ENCODE data around the gene LAD1.

The LAD1 gene

GRCh38 chr1:201422026-201422425, 22.9 kb upstream of the LAD1 start:
- DNase-seq = no peak
- H3K14ac ChIP-seq (ENCODE audit: low read length) = no peak overlapping the region
- H2BK5ac ChIP-seq (ENCODE audit: low read depth, low read length, poor library complexity) = no peak overlapping the region
- H3K27ac ChIP-seq (ENCODE audit: low read depth, low read length) = no peak overlapping the region
- no peak overlapping the region for H2AK5ac ChIP-seq (ENCODE audit: low read length)
- peaks cover 4% of the 10 kb centered on the region for H3K9me3 ChIP-seq (ENCODE audit: insufficient read depth, low read depth, low read length)
- no peak overlapping the region for H4K91ac ChIP-seq (ENCODE audit: low read depth, low read length)
- no peak overlapping the region for H3K18ac ChIP-seq (ENCODE audit: low read length)
- no peak overlapping the region for H3K4ac ChIP-seq (ENCODE audit: low read depth, low read length)
- H3K4me3 ChIP-seq (ENCODE audit: low read depth, low read length) = no peak overlapping the region
- no peak overlapping the region for H2BK12ac ChIP-seq (ENCODE audit: low read length)
- no peak overlapping the region for H3K9ac ChIP-seq (ENCODE audit: low read length)
- no CpG with 5 or more reads among the region's 3 CpGs for WGBS (ENCODE audit: extremely low coverage, insufficient coverage, insufficient read length)
- no peak overlapping the region for H3K4me2 ChIP-seq (ENCODE audit: low read length)
- no peak overlapping the region for H2AFZ ChIP-seq (ENCODE audit: insufficient read depth, low read length, poor library complexity)
- peaks cover 14 to 17% of the 10 kb centered on the region in 2 experiments for H3K4me1 ChIP-seq (ENCODE audit: control insufficient read depth in 1 of 2, insufficient read depth in 2 of 2, low read length in 2 of 2)
- no peak overlapping the region for H2BK120ac ChIP-seq (ENCODE audit: insufficient read depth, low read length, poor library complexity)
- no peak overlapping the region for H4K8ac ChIP-seq (ENCODE audit: low read depth, low read length)
- peaks cover 3% of the 10 kb centered on the region for H3K79me1 ChIP-seq (ENCODE audit: low read length)
- no peak overlapping the region for H3K23ac ChIP-seq (ENCODE audit: low read length)
- no peaks in the 10 kb centered on the region for H3K27me3 ChIP-seq (ENCODE audit: insufficient read depth, low read length)
- no peak overlapping the region for H4K12ac ChIP-seq (ENCODE audit: low read depth, low read length)
- H3K79me2 ChIP-seq (ENCODE audit: control insufficient read depth, insufficient read depth, low read length, poor library complexity) = peaks cover 3% of the 10 kb centered on the region
- H3K36me3 ChIP-seq (ENCODE audit: control insufficient read depth in 1 of 2, insufficient read depth in 2 of 2, low read length in 2 of 2) = no peaks in the 10 kb centered on the region

GRCh38 chr1:201421041-201421440, 21.9 kb upstream of the LAD1 start:
- no peaks in the 10 kb centered on the region for H3K36me3 ChIP-seq (ENCODE audit: control insufficient read depth in 1 of 2, insufficient read depth in 2 of 2, low read length in 2 of 2)
- peaks cover 4% of the 10 kb centered on the region for H3K9me3 ChIP-seq (ENCODE audit: insufficient read depth, low read depth, low read length)
- H2AK5ac ChIP-seq (ENCODE audit: low read length) = no peak overlapping the region
- no peak overlapping the region for H3K4ac ChIP-seq (ENCODE audit: low read depth, low read length)
- H4K12ac ChIP-seq (ENCODE audit: low read depth, low read length) = no peak overlapping the region
- no peak overlapping the region for H3K23ac ChIP-seq (ENCODE audit: low read length)
- no peak overlapping the region for H3K27ac ChIP-seq (ENCODE audit: low read depth, low read length)
- H3K79me1 ChIP-seq (ENCODE audit: low read length) = peaks cover 3% of the 10 kb centered on the region
- no peak overlapping the region for H3K4me3 ChIP-seq (ENCODE audit: low read depth, low read length)
- no peak overlapping the region for H3K18ac ChIP-seq (ENCODE audit: low read length)
- no peak overlapping the region for H4K91ac ChIP-seq (ENCODE audit: low read depth, low read length)
- H2BK12ac ChIP-seq (ENCODE audit: low read length) = peak overlapping the region; percentile 14
- peak overlapping the region; percentile 16 for H3K14ac ChIP-seq (ENCODE audit: low read length)
- H2BK120ac ChIP-seq (ENCODE audit: insufficient read depth, low read length, poor library complexity) = no peak overlapping the region
- H3K9ac ChIP-seq (ENCODE audit: low read length) = no peak overlapping the region
- no peak overlapping the region for H3K4me2 ChIP-seq (ENCODE audit: low read length)
- H3K79me2 ChIP-seq (ENCODE audit: control insufficient read depth, insufficient read depth, low read length, poor library complexity) = peaks cover 3% of the 10 kb centered on the region
- H3K4me1 ChIP-seq (ENCODE audit: control insufficient read depth in 1 of 2, insufficient read depth in 2 of 2, low read length in 2 of 2) = peaks cover 14 to 17% of the 10 kb centered on the region in 2 experiments
- H3K27me3 ChIP-seq (ENCODE audit: insufficient read depth, low read length) = no peaks in the 10 kb centered on the region
- H2BK5ac ChIP-seq (ENCODE audit: low read depth, low read length, poor library complexity) = no peak overlapping the region
- DNase-seq = no peak
- no peak overlapping the region for H2AFZ ChIP-seq (ENCODE audit: insufficient read depth, low read length, poor library complexity)
- WGBS (ENCODE audit: extremely low coverage, insufficient coverage, insufficient read length) = no CpG with 5 or more reads among the region's 8 CpGs
- H4K8ac ChIP-seq (ENCODE audit: low read depth, low read length) = peak overlapping the region; percentile 16

GRCh38 chr1:201420608-201421002, 21.5 kb upstream of the LAD1 start:
- Histone ChIP-seq H3K79me1 (ENCODE audit: low read length) (peaks cover 3% of the 10 kb centered on the region), H3K36me3 (ENCODE audit: control insufficient read depth in 1 of 2, insufficient read depth in 2 of 2, low read length in 2 of 2) (no peaks in the 10 kb centered on the region), H4K8ac (ENCODE audit: low read depth, low read length) (no peak overlapping the region), H3K18ac (ENCODE audit: low read length) (no peak overlapping the region), H3K4me2 (ENCODE audit: low read length) (no peak overlapping the region), H3K4me1 (ENCODE audit: control insufficient read depth in 1 of 2, insufficient read depth in 2 of 2, low read length in 2 of 2) (peaks cover 14 to 17% of the 10 kb centered on the region in 2 experiments), H3K9ac (ENCODE audit: low read length) (no peak overlapping the region), H2BK5ac (ENCODE audit: low read depth, low read length, poor library complexity) (no peak overlapping the region), H3K27ac (ENCODE audit: low read depth, low read length) (no peak overlapping the region), H3K9me3 (ENCODE audit: insufficient read depth, low read depth, low read length) (peaks cover 5% of the 10 kb centered on the region), H4K12ac (ENCODE audit: low read depth, low read length) (no peak overlapping the region), H2AK5ac (ENCODE audit: low read length) (no peak overlapping the region), H2AFZ (ENCODE audit: insufficient read depth, low read length, poor library complexity) (no peak overlapping the region), H3K27me3 (ENCODE audit: insufficient read depth, low read length) (no peaks in the 10 kb centered on the region), H3K14ac (ENCODE audit: low read length) (no peak overlapping the region), H3K4ac (ENCODE audit: low read depth, low read length) (no peak overlapping the region), H2BK12ac (ENCODE audit: low read length) (no peak overlapping the region), H2BK120ac (ENCODE audit: insufficient read depth, low read length, poor library complexity) (no peak overlapping the region), H3K4me3 (ENCODE audit: low read depth, low read length) (no peak overlapping the region), H3K23ac (ENCODE audit: low read length) (no peak overlapping the region), H3K79me2 (ENCODE audit: control insufficient read depth, insufficient read depth, low read length, poor library complexity) (peaks cover 3% of the 10 kb centered on the region), H4K91ac (ENCODE audit: low read depth, low read length) (no peak overlapping the region)
- no CpG with 5 or more reads among the region's 7 CpGs for WGBS (ENCODE audit: extremely low coverage, insufficient coverage, insufficient read length)
- DNase-seq = no peak

- H3K9ac ChIP-seq (ENCODE audit: low read length) = no peak overlapping the region
- H3K79me2 ChIP-seq (ENCODE audit: control insufficient read depth, insufficient read depth, low read length, poor library complexity) = peaks cover 3% of the 10 kb centered on the region
- no peak overlapping the region for H2AK5ac ChIP-seq (ENCODE audit: low read length)
- peaks cover 3% of the 10 kb centered on the region for H3K79me1 ChIP-seq (ENCODE audit: low read length)
- H3K27ac ChIP-seq (ENCODE audit: low read depth, low read length) = no peak overlapping the region
- no peak for DNase-seq
- no peak overlapping the region for H3K14ac ChIP-seq (ENCODE audit: low read length)
- H2AFZ ChIP-seq (ENCODE audit: insufficient read depth, low read length, poor library complexity) = no peak overlapping the region
- no CpG with 5 or more reads among the region's 12 CpGs for WGBS (ENCODE audit: extremely low coverage, insufficient coverage, insufficient read length)
- H3K9me3 ChIP-seq (ENCODE audit: insufficient read depth, low read depth, low read length) = peaks cover 7% of the 10 kb centered on the region
- no peaks in the 10 kb centered on the region for H3K27me3 ChIP-seq (ENCODE audit: insufficient read depth, low read length)
- no peak overlapping the region for H3K4me3 ChIP-seq (ENCODE audit: low read depth, low read length)
- no peak overlapping the region for H4K8ac ChIP-seq (ENCODE audit: low read depth, low read length)
- no peaks in the 10 kb centered on the region for H3K36me3 ChIP-seq (ENCODE audit: control insufficient read depth in 1 of 2, insufficient read depth in 2 of 2, low read length in 2 of 2)
- peaks cover 14 to 17% of the 10 kb centered on the region in 2 experiments for H3K4me1 ChIP-seq (ENCODE audit: control insufficient read depth in 1 of 2, insufficient read depth in 2 of 2, low read length in 2 of 2)
- no peak overlapping the region for H2BK5ac ChIP-seq (ENCODE audit: low read depth, low read length, poor library complexity)
- H2BK120ac ChIP-seq (ENCODE audit: insufficient read depth, low read length, poor library complexity) = no peak overlapping the region
- no peak overlapping the region for H3K18ac ChIP-seq (ENCODE audit: low read length)
- no peak overlapping the region for H3K4me2 ChIP-seq (ENCODE audit: low read length)
- no peak overlapping the region for H4K12ac ChIP-seq (ENCODE audit: low read depth, low read length)
- no peak overlapping the region for H3K23ac ChIP-seq (ENCODE audit: low read length)
- H2BK12ac ChIP-seq (ENCODE audit: low read length) = no peak overlapping the region
- no peak overlapping the region for H4K91ac ChIP-seq (ENCODE audit: low read depth, low read length)
- no peak overlapping the region for H3K4ac ChIP-seq (ENCODE audit: low read depth, low read length)
Observed at GRCh38 chr1:201419746-201420607, 20.9 kb upstream of the LAD1 start.

Measured in trophoblast cell (in vitro differentiated cells and primary cell).